ENCODE data around the gene TCF12. TPM values are rescaled to one million over a fixed set of nuclear protein-coding genes. Genes with fewer than 3 reads are reported as not detected.

Gene TCF12
- total RNA-seq, 4 donors from 2014 or later = 105 to 446 (median 180) TPM

DNA sequence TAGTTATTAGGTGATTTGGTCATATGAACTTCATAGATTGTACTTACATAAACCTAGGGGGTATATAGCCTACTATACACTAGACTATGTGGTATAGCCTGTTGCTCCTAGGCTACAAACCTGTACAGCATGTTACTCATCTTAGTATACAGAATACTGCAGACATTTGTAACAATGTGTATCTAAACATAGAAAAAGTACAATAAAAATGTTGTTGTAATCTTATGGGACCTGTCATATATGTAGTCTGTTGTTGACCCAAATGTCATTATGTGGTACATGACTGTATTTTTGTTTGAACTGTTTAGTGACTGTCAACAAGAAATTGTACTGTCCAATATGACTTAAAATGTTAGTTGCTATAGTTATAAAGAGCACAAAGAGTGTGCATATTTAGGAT lies 69.8 kb downstream of the TCF12 start:
- H3K9me3 ChIP-seq = no peaks in the 10 kb centered on the region
- in situ Hi-C loops (cut with MboI; ENCODE audit: low pct_ligation_motif_present in 1 of 4, low pct_unique_long_range_greater_than_20kb in 1 of 4, low sequenced_read_pairs in 3 of 4) = no loop called here
- intact Hi-C loops (cut with DNase I; ENCODE audit: low total_unique reads) = no loop called here

DNA sequence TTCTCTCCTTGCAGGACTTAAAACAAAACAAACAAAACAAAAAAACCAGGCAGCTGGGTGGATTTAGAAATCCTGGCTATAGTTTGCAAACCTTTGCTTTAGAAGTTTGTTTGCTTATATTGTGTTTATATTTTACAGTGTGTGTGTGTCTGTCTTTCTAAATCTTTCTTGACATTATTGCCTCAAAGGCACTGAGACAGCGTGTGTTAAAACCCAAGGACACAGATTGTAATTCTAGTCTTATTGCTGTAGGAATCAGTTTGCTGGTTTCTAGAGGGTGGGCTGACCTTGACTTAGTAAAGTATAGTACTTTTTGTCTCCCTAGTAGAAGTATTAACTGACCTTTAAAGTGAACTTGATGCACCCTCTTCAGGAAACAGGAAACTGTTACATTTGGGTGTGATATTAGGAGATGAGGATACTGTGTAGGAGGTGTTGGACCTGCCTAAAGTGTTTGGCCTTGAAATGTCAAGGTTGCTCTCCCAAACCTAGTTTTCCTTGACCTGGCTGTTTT lies 71.0 kb downstream of the TCF12 start:
- intact Hi-C loops (cut with DNase I; ENCODE audit: low total_unique reads) (no loop called here), in situ Hi-C loops (cut with MboI; ENCODE audit: low pct_ligation_motif_present in 1 of 4, low pct_unique_long_range_greater_than_20kb in 1 of 4, low sequenced_read_pairs in 3 of 4) (no loop called here)
- peaks cover 0 to 10% (median 0%) of the 10 kb centered on the region in 4 donors for H3K36me3 ChIP-seq
- WGBS, 2 donors (ENCODE audit: low coverage in 1 of 2) = 29 to 46% methylated on average over 1 of the region's 1 CpG
- DNase-seq = no peak
- TF ChIP-seq, protein P1, sequence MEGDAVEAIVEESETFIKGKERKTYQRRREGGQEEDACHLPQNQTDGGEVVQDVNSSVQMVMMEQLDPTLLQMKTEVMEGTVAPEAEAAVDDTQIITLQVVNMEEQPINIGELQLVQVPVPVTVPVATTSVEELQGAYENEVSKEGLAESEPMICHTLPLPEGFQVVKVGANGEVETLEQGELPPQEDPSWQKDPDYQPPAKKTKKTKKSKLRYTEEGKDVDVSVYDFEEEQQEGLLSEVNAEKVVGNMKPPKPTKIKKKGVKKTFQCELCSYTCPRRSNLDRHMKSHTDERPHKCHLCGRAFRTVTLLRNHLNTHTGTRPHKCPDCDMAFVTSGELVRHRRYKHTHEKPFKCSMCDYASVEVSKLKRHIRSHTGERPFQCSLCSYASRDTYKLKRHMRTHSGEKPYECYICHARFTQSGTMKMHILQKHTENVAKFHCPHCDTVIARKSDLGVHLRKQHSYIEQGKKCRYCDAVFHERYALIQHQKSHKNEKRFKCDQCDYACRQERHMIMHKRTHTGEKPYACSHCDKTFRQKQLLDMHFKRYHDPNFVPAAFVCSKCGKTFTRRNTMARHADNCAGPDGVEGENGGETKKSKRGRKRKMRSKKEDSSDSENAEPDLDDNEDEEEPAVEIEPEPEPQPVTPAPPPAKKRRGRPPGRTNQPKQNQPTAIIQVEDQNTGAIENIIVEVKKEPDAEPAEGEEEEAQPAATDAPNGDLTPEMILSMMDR (IDR thresholded peaks at IDR 0.05) = no peak
- TF ChIP-seq EP300 (IDR thresholded peaks at IDR 0.05; ENCODE audit: low read depth) = no peak
- no peak for TF ChIP-seq POLR2A (IDR thresholded peaks at IDR 0.05)
- no peak for TF ChIP-seq POLR2AphosphoS5 (IDR thresholded peaks at IDR 0.05)
- H3K4me3 ChIP-seq = no peak overlapping the region
- H3K4me1 ChIP-seq = peaks cover 7 to 51% (median 24%) of the 10 kb centered on the region in 4 donors
- no peak overlapping the region for H3K27ac ChIP-seq
- no peaks in the 10 kb centered on the region for H3K9me3 ChIP-seq
- H3K27me3 ChIP-seq = no peaks in the 10 kb centered on the region

More for the DNA sequence above, 69.8 kb downstream of the TCF12 start:
- H3K27ac ChIP-seq = no peak overlapping the region
- no peaks in the 10 kb centered on the region for H3K27me3 ChIP-seq
- TF ChIP-seq POLR2AphosphoS5 (IDR thresholded peaks at IDR 0.05) (no peak), EP300 (IDR thresholded peaks at IDR 0.05; ENCODE audit: low read depth) (no peak), POLR2A (IDR thresholded peaks at IDR 0.05) (no peak)
- TF ChIP-seq, protein P1 (IDR thresholded peaks at IDR 0.05) = no peak
- H3K36me3 ChIP-seq = peaks cover 0 to 4% (median 0%) of the 10 kb centered on the region in 4 donors
- DNase-seq = no peak
- H3K4me3 ChIP-seq = no peak overlapping the region
- H3K4me1 ChIP-seq = peaks cover 7 to 54% (median 25%) of the 10 kb centered on the region in 4 donors

DNA sequence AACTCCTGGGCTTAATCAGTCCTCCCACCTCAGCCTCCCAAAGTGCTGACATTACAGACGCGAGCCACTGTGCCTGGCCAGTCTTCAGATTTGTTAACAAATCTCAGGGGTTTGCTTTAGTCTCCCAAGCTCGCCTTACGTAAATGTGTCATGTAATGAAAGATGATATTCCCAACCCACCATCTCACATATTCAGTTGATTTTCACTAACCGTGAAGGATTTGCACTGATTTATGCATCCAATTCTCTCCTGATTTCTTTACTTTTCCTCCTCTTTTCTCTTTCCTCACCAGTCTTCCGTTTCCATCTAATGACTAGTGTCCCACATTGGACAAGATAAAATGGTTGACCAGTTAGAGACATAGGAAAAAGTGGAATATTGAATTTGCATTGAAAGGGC lies 72.6 kb downstream of the TCF12 start:
- in situ Hi-C loops (cut with MboI; ENCODE audit: low pct_ligation_motif_present in 1 of 4, low pct_unique_long_range_greater_than_20kb in 1 of 4, low sequenced_read_pairs in 3 of 4) = no loop called here
- no peaks in the 10 kb centered on the region for H3K9me3 ChIP-seq
- peaks cover 7 to 35% (median 16%) of the 10 kb centered on the region in 4 donors for H3K4me1 ChIP-seq
- no peaks in the 10 kb centered on the region for H3K27me3 ChIP-seq
- peaks cover 0 to 10% (median 0%) of the 10 kb centered on the region in 4 donors for H3K36me3 ChIP-seq
- H3K27ac ChIP-seq = no peak overlapping the region
- no peak overlapping the region for H3K4me3 ChIP-seq
- WGBS, 2 donors (ENCODE audit: low coverage in 1 of 2) = 95 to 97% methylated on average over 4 to 6 of the region's 6 CpGs
- intact Hi-C loops (cut with DNase I; ENCODE audit: low total_unique reads) = no loop called here
- TF ChIP-seq POLR2AphosphoS5 (IDR thresholded peaks at IDR 0.05) = no peak
- no peak for DNase-seq

DNA sequence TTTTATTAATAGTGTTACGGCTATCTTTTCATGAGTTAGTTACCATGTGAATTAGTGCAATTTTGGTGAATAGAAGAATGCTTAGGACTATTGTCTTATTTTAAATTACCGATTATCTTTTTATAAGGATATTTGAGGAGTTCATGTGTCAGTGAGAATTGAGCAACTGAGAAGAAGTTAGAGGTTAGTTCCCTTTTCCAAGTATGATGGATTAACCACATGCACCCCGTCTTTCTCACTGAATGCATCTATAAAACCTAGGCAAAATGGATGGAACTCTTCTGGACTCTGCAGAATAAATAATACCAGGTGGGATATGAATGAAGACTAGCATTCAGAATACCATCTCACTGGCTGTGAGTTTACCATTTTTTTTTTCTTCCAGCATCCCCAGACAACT lies 74.3 kb downstream of the TCF12 start:
- DNase-seq = no peak
- in situ Hi-C loops (cut with MboI; ENCODE audit: low pct_ligation_motif_present in 1 of 4, low pct_unique_long_range_greater_than_20kb in 1 of 4, low sequenced_read_pairs in 3 of 4) (no loop called here), intact Hi-C loops (cut with DNase I; ENCODE audit: low total_unique reads) (no loop called here)
- Histone ChIP-seq H3K9me3 (no peaks in the 10 kb centered on the region), H3K4me3 (no peak overlapping the region), H3K27me3 (no peaks in the 10 kb centered on the region), H3K27ac (no peak overlapping the region), H3K4me1 (peaks cover 7 to 21% (median 15%) of the 10 kb centered on the region in 4 donors), H3K36me3 (peaks cover 0 to 10% (median 0%) of the 10 kb centered on the region in 4 donors)
- TF ChIP-seq POLR2A (IDR thresholded peaks at IDR 0.05) = no peak
- TF ChIP-seq, protein P1 (IDR thresholded peaks at IDR 0.05) = no peak
- no peak for TF ChIP-seq POLR2AphosphoS5 (IDR thresholded peaks at IDR 0.05)
- WGBS, 2 donors (ENCODE audit: low coverage in 1 of 2) = 94 to 95% methylated on average over 3 of the region's 3 CpGs

DNA sequence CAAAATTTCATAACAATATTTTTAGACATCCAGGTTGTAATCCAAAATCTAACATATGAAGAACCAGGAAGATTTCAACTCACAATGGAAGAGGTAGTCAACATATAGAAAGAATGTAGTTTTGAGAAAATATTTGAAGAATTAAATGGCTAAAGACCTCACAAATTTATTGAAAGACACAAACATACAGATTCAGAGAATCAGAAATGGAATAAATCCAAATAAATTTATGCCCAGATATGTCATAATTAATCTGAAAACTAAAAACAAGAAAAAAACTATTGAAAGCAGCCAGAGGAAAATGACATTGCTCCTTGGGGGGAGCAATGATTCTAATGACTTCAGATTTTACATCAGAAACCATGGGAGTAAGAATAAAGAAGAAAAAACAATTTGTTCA lies 75.8 kb downstream of the TCF12 start:
- H3K4me3 ChIP-seq = no peak overlapping the region
- TF ChIP-seq POLR2A (IDR thresholded peaks at IDR 0.05) (no peak), EP300 (IDR thresholded peaks at IDR 0.05; ENCODE audit: low read depth) (no peak), POLR2AphosphoS5 (IDR thresholded peaks at IDR 0.05) (no peak)
- TF ChIP-seq, protein P1 (IDR thresholded peaks at IDR 0.05) = no peak
- H3K27ac ChIP-seq = no peak overlapping the region
- in situ Hi-C loops (cut with MboI; ENCODE audit: low pct_ligation_motif_present in 1 of 4, low pct_unique_long_range_greater_than_20kb in 1 of 4, low sequenced_read_pairs in 3 of 4) (no loop called here), intact Hi-C loops (cut with DNase I; ENCODE audit: low total_unique reads) (no loop called here)
- H3K9me3 ChIP-seq = no peaks in the 10 kb centered on the region
- DNase-seq = no peak
- no peaks in the 10 kb centered on the region for H3K27me3 ChIP-seq
- peaks cover 0 to 10% (median 0%) of the 10 kb centered on the region in 4 donors for H3K36me3 ChIP-seq
- peaks cover 1 to 7% (median 5%) of the 10 kb centered on the region in 4 donors for H3K4me1 ChIP-seq

Measured in transverse colon (tissue), 4 donors.